HG03558 (cell line): ENCODE measurements around the gene SMPD3.
A peak's percentile ranks its signal among the peaks of the same experiment; 100 is the strongest.

Experiments used
- ATAC-seq: cut with Tn5 transposase; IDR thresholded peaks from one replicate; pipeline ENCODE4 v1.9.1; 2021; ENCODE audit warnings: moderate number of reproducible peaks; ENCODE audit not compliant: unreplicated experiment; ENCODE audit errors: extremely low read depth

The SMPD3 gene

DNA sequence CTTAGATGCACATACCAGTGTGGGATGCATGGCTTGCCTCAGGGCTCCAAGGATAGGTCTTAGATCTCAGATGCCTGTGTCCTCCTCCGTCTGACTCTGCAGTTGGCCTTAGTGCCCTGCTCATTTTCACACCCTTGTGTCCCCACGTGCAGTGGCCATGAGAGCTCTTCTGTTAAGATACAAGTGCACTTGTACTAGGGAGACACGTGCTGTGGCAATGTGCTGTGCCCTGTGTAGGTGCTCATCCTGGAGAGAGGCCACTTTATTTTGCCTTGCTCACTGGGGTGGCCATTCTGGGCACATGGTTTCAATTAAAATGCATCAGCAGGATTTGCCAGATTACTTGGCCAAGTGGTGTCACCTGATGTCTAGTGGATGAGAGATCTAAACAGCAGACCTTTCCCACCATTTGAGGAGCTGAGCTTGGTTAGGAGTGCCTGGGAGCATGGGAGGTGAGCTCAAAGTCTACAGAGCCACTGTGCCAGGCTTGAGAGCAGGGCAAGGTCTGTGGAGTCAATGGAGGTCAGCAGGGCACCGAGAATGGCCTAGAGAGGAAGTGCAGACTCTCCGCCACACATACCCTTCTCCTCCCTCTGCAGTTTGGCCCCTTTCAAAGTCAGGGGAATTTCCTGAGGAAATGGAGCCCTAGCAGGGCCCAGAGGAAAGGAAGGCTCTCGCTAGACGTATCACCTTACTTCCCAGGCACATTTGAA is 25.2 kb upstream of the SMPD3 start:
- no peak for ATAC-seq

DNA sequence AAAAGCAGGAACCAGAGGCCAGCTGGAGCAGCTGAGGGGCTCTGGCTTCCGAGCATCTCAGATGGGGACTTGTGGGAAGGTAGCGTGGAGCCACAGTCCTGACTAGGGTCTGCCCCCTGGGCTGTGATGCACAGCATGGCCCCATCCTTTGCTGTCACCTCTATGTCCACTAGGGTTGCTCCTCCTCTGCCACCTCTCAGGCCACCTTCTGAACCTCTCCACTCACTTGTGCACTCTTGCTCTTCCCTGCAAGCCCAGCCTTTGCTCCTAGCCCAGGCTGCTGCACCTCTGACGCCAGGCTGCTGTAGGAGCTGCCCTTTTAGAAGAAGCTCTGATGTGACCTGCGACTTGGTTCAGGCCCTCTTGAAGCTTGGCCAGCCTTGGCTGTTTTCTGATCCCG is 24.3 kb upstream of the SMPD3 start:
- ATAC-seq = no peak

DNA sequence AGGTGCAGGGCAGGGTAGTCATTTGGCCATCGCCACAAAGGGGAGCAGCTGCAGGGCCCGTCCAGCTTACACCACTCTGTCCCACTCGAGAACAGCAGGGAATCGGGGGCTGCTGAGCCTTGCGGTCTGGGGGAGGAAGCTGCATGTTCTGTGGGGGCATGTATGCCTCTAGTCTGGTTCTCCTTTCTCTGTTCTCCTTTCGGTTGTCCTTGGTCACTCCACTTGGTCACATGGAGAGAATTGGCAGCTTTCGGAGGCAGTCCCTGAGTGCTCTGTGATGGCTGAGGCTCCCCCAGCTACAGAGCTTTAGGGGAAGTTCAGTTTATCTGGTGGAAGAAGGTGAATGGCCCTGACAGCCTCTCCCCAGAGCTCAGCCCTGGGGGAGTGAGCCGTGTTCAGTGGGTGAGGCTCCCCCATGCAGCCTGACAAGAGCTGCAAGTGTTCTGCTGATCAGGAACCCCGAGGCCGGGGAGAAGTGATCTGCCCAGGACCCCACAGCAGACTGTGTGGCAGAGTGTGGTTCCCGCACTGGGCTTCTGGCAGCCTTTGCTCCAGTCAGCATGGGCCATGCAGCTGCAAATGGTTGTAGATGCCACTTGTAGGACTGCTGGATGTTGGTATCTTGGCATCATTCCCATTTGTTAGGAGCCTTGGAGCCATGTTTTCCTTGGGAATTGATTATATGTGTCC is 22.3 kb upstream of the SMPD3 start:
- ATAC-seq = peak; percentile 70

DNA sequence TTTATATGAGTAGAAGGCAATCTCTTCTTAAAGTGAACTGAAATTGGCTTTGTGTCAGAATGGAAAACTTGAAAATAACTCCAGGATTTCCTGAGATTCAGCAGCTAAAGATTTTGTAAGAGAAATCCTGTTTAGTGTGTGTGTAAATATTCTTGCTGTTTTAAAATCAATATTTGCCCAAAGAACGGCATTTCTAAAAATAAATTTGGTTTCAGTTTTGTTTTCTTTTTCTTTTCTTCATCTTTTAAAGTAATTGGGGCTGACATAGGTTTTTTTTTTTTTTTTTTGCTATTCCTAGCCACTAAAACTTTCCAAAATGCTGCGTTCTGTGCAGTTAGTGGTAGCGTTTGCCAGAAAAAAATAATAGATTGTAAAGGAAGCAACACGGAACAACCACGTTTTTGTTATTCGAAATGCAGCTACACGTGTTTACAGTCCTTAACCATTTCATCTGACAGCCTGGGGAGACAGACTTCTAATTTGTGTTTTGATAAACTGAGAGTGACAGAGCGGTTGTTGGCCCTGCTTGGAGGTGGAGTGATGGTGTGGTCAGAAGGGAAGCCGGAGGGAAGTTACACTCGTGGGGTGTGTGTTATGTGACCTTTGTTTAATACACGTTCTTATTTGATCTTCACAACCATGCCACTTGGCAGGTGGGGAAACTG is 21.6 kb upstream of the SMPD3 start:
- ATAC-seq = no peak

DNA sequence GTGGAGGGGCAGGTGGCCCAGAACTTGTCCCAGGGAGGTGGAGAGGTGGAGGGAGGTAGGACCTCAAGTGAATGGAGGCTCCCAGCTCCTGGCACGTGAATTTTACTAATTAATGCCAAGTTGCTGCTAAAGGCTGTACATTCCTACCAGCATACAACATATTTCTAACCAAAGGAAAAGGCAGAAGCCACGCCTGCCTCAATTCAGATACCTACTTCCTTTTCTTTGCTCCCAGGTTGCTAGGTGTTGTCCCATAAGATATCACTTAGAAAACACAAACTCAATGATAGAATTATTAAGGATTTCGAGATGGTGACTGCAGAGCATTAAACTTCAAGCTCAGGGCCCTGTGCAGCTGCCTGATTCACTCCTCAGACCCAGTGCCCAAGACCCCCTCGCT is 20.5 kb upstream of the SMPD3 start:
- no peak for ATAC-seq

DNA sequence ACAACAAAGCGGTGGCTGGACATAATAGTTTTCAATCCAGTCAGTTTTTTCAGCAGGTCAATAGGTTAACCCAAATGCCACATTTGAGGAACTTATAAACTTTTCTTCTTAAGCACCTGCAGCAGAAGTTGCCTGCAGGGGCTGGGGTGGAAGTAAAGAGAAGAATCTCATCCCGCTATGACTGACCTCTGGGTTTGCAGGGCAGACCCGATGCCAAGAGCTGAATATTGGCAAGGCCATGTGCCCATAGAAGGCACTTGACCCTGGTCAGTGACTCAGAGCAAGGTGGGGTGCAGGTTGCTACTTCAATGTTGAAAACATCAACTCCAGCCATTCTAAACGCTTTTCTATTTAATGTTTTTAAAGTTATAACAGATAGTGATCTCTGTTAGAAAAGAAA is 17.9 kb upstream of the SMPD3 start:
- no peak for ATAC-seq

DNA sequence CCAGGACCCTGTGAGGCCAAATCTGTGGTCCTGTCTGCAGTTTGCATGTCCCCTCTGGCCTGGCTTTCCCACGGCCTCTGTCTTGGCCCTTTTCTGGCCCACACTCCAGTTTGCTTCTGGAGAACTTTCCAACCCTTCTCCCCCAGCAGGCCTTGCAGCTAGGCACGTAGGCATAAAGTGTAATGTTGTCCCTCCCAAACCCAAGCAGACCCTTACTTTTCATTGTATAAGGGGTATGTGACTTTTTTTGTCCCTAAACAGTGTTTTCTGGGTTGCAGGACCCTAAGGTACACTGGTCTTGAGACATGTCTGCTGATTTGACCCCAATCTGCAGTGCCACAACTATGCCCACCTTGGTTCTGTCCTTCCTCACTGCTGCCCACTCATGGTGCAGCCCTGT is 15.6 kb upstream of the SMPD3 start:
- ATAC-seq = no peak

DNA sequence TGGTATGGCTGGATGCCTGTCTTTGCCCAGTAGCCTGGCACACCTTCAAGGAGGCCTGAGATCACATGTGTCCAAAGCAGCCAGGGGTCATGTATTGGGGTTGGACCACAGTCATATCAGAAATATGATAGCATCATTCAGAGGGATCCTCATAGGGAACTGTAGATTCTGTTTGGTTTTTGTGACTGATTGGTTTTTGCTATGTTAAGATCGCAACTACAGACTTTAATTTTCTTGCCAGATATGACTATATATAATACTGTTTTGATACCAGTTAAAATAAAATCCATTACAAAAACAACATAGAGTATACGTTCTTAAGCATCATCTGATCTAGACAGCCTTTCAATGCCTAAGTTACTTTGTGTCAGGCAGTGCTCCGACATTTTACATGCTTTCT is 11.8 kb upstream of the SMPD3 start:
- ATAC-seq = no peak

DNA sequence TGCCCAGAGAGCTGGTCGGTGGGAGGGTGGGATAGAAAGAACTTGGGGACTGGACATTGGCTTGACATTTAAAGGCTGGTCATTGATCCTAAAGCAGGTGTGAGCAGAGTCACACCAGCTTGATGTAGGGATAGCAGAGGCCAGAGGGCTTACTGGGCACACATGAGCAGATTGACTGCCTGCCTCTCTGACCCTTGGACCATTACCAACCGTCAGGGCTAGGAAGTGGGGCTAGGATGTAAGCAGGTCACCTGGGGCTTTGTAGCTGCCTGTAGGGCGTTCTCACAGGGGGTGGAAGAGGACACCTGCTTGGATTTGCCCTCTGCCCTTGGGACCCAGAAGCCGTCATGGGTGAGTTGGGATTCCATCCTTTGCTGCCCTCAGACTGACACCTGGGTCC is 11.1 kb upstream of the SMPD3 start:
- no peak for ATAC-seq

DNA sequence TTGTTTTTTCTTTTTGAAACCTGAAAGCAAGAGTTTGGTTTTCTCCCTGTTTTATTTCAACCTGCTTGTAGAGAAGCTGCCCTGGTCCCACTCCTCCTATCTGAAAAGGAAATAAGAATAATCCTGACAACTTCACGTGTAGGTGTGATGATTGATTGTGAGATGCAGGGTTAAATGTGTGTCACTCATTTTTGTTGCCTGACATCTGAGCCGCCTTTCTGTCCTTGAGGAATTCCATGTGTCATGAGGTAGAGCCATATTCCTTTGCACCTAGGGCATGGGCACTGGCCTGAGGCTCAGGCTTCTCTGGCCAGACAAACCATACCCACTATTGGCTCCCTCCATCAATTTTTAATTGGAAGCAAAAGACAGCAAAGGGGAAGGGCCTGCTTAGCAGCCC is 10.2 kb upstream of the SMPD3 start:
- ATAC-seq = no peak

DNA sequence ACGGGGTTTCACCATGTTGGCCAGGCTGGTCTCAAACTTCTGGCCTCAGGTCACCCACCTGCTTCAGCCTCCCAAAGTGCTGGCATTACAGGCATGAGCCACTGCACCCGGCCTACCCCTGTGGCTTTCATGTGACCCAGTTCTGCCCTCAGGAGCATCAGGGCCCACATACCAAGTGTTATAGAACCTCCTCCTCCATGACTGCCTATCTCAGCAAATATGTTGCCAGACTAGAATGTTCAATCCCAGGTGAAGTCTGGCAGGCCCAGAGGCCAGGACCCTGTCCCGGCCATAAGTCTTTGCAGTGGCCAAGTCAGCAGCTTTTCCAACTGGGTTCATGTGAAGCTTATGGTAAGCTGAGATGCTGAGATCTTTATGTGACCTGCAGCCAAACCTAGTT is 9.8 kb upstream of the SMPD3 start:
- ATAC-seq = no peak

DNA sequence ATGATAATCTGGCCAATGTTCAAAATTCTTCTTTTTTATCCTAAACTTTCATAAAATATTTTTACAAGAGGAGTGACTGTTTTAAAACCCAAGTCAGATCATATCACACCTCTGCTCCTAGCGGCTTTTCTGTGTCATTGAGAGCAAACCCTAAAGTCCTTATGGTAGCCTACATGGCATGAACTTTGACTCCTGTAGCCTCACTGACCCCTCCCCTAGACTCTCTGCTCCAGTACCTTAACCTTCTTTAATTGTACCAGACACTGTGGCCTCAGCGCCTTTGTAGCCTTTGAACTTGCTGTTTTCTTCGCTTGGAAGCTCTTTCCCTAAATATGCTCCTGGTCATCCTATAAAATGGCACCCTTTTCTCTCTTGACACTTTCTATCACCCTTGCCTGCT is 7.3 kb upstream of the SMPD3 start:
- ATAC-seq = no peak

DNA sequence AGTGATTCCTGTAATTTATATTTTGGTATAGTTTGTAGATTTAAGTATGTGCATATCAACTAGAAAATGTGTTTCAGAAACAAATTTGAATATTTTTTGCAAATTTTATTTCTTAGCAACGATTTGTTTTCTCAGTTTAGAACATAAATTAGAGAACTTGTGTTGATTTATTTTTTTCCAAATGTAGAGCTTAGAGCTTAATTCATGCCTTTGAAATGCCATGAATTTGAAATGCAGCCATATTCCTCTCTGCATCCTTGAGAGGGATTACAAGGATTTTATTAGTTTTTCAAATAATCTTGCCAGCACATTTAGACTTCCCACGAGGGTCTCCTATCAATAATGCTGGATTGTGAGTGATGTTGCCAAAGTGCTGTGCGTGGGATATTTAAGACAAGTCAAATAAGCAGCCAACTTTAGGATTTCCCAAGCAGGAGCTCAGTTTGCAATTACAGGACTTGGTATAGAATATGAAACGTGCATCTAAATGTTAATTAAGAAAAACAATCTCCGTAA is 6.7 kb upstream of the SMPD3 start:
- ATAC-seq = no peak

DNA sequence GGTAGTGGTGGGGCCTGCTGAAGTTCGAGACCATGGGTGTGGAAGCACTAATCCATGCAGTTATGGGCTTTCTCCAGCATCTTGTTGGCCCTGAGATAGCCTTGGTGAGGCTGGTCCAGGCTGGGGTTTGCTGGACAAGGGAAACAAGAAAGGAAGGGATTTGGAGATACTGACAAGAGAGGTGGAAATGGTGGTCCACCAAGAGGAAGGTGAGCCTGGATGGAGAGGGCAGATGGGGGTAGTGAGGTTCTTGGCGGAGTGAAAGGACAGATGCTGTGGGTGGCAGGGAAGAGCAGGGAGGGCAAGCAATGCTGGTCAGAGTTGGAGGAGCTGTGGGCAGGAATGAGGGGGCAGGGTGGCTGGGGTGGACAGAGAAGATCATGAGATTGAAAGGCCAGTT is 5.5 kb upstream of the SMPD3 start:
- ATAC-seq = no peak

DNA sequence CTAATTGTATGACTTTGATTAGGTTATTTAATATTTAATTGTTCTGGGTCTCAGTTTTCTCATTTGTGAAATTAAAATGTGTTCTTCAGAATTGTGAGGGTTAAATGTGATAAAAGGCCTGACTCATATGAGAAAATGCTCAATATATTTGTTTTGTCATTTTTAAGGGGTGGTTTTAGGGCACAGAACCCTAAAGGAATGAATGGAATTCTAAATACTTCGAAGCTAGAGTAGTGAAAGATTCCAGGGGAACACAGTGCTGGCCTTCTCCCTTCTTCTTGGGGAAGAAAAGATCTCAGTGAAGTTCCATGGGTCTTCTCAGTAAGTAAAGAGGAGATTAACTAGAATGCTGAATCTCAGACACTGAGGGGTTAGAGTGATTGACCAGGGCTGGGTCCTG is 3.9 kb upstream of the SMPD3 start:
- ATAC-seq = no peak

DNA sequence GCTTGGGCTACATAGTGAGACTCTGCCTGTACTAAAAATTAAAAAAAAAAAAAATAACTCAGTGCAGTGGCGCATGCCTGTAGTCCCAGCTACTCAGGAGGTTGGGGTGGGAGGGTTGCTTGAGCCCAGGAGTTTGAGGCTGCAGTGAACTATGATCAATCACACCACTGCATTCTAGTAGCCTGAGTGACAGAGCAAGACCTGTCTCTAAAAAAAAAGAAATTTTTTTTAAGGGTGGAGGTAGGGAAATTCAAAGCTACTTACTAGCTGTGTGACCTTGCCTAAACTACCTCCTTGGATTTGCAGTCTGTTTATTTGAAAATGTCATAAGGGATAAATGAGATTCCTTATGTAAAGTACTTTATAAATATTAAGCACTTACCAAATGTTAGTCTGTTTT is 3.4 kb upstream of the SMPD3 start:
- no peak for ATAC-seq

DNA sequence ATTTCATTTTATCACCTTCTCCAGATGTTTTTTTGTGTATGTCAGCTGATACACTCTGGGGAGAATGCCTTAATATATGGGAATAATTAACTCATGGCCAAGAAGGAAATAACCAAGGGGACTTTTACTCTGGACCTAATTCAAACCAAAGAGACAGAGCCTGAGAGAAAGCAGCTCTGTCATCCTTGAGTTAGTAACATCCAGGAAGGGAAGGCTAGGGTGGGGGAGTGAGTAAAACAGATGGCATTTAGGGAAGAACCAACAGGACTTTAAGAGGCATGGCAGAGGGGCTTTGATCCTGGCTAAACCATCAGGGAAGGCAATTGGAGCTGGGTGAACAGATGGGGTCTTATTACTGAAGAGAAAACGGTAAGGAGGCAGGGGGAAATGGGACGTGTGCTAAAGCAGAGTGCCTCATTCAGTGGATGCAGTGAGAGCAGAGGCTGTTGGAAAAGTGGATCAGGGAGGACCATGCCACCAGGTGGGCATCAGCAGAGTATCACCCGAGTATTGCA is 2.5 kb upstream of the SMPD3 start:
- ATAC-seq = no peak

DNA sequence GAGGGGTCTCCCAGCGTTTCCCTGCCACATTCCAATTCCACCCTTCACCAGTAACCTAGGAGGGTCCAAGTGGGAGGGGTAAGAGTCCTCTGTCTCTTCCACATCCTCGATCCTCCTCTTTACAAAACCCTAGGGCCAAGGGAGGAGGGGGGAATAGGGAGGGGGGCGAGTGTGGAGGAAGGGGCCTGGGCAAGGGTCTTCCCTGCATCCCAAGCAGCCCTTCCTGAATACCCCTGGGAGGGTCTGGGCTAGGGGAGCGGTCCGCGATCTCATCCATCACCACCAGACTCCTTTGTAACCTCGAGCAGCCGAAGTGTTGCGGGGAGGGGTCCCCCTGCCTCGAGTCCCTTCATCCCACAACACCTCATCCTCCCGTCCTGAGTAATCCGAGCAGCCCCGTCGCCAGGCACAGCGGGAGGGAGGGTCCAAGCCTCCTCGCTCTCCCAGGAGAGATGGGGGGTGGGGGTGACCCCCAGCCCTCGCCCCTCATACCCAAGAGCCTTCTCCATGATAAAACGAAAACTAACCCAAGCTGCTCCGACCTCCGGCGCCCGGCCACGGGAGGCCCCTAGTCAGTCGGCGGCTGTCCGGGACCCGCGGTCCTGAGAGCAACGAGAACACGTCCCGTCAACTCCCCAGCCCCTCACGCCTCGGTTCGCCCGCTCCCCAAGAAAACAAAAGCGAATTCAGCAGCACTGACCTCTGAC is 502 bp downstream of the SMPD3 start:
- no peak for ATAC-seq

DNA sequence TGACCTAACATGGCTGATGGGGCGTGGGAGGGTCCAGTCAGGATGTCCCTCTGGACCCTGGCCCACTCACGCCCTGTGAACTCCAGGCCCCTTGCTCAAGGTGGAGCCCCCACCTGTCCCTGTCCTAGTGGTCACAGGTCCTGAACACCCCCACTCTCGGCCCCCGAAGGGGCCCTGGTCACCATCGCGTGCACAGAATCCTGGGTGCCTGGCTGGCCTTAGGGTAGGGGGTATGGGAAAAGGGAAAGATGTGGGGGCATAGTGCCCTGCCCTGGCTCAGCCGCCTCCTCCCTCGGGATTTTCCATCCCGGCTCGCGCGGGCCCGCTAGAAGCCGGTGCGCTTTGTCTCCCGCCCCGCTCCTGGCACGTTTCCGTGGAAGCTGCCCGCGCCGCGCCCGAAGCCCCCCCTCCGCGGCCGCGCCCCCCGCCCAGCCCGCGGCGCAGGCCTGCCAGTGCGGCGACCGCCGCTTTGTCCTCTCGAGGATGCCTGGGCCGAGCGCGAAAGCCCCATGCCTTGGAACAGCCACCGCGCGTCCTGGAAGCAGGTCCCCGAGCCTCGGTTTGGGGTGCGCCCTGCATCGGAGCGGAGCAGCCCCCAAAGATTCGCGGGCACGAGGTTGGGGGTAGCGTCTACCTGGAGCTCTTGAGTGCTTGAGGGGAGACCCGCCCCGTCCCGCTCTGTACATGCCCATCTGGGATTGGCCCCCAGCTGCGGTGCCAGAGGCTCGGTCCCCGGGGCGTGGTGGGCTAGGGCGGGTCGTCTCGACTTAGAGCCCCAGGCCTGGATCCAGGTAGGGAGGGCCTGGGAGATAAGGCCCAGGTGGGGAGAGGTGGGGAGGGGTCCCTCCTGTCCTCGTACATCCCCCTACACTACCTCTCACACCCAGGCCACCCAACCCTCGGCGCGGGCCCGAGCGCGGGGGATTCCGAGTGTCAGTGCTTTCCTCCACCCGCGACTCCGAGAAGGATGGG is 1.3 kb downstream of the SMPD3 start:
- no peak for ATAC-seq

DNA sequence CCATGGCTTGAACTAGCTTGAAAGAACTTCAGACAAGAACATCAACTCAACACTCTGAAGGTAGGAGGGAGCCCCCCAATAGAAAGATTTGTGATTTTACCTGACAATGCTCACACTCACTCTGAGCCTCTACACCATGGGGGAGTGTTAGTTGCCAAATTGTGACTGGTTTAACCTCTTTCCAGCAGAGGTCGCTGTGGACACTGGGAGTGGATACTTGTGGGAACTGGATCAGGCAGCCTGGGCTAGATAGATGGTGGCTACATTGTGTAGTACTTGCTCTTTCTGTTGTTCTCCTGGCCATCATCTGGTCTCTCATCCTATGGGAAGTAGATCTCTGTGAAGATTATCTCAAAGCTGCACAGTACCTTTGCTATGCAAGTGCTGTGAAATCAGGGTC is 2.9 kb downstream of the SMPD3 start:
- ATAC-seq = no peak
